K562 (cell line): ENCODE results near the gene RAB13. TPM values are rescaled to one million over a fixed set of nuclear protein-coding genes. Genes with fewer than 3 reads are reported as not detected.

Experiments
- ATAC-seq: fragments of 200-7000 bp; cut with Tn5 transposase; 3 replicates; pipeline ENCODE4 v1.9.1; 2020; ENCODE audit warnings: moderate library complexity
- BruUV-seq: library from RNA; stranded (reverse); fragments of 400-500 nt; replicated peaks from 2 replicates; lab custom pipeline; 2021; lab: Mats Ljungman, UMichigan
- CTCF ChIA-PET: fragments of 300-600 bp; formaldehyde crosslinking; extraction: SDS; loops from one replicate; lab custom pipeline; 2021; ENCODE audit warnings: low intra/inter-chr PET ratio; lab: Yijun Ruan, JAX
- POLR2A ChIA-PET: fragments of 300-600, 350-650 bp; sonication (Branson Sonifier 250); formaldehyde crosslinking; extraction: SDS; loops from one replicate; lab custom pipeline; 2021; ENCODE audit warnings: antibody characterized with exemption, inconsistent platforms; lab: Yijun Ruan, JAX
- DNase-seq, 4 experiments: peaks; one replicate each; pipeline versions ENCODE4 v3.0.0 to v3.0.0-alpha.2; 2011 to 2018; ENCODE audit warnings: low spot score in 3 of 4, mixed read lengths in 3 of 4; ENCODE audit errors: extremely low read depth in 1 of 4
- FAIRE-seq: peaks from 2 replicates; lab custom pipeline; 2011; peaks lifted over from hg19 to GRCh38; lab: Jason Lieb, UNC
- H2AFZ ChIP-seq: 2 replicates; pipeline ENCODE4 v1.6.0; 2011; ENCODE audit warnings: low read depth, low read length, control low read depth, inconsistent platforms
- H3K27ac ChIP-seq: fragments of 200-600 bp; 3 replicates; pipeline ENCODE4 v1.8.0; 2011; ENCODE audit warnings: low read depth, mild to moderate bottlenecking, control low read depth, inconsistent platforms, low read length, moderate library complexity, mixed read lengths; ENCODE audit errors: extremely low read depth
- H3K27me3 ChIP-seq, 2 experiments: fragments of 300-600 bp in 1 of 2; 2 replicates in 1 of 2; 3 replicates in 1 of 2; pipeline versions ENCODE4 v1.6.0 to v1.8.0; 2011; ENCODE audit warnings: inconsistent platforms in 2 of 2, low read length in 2 of 2, mild to moderate bottlenecking in 1 of 2, mixed read lengths in 1 of 2, moderate library complexity in 1 of 2; ENCODE audit not compliant: control insufficient read depth in 2 of 2, insufficient read depth in 2 of 2
- H3K36me3 ChIP-seq: fragments of 300-600 bp; 3 replicates; pipeline ENCODE4 v1.8.0; 2011; ENCODE audit warnings: mild to moderate bottlenecking, low read length, inconsistent platforms; ENCODE audit not compliant: control insufficient read depth, insufficient read depth
- H3K4me1 ChIP-seq, 2 experiments: fragments of 200-600 bp in 1 of 2; replicated peaks in 1 of 2; 2 replicates in 1 of 2; 3 replicates in 1 of 2; pipeline versions ENCODE4 v1.5.1 to v1.8.0; 2011; ENCODE audit warnings: inconsistent platforms in 2 of 2, low read length in 2 of 2, mild to moderate bottlenecking in 1 of 2, mixed read lengths in 1 of 2, moderate library complexity in 1 of 2; ENCODE audit not compliant: control insufficient read depth in 2 of 2, insufficient read depth in 2 of 2
- H3K4me2 ChIP-seq: 2 replicates; pipeline ENCODE4 v1.6.1; 2011; ENCODE audit warnings: low read length, control low read depth, inconsistent platforms, mixed read lengths; ENCODE audit not compliant: insufficient read depth
- H3K4me3 ChIP-seq: fragments of 200-600 bp; sonication (generic), shearing (Covaris generic); 2 replicates; pipeline ENCODE4 v1.5.1; 2016; ENCODE audit warnings: control low read depth, inconsistent platforms
- H3K79me2 ChIP-seq: fragments of 200-600 bp; 3 replicates; pipeline ENCODE4 v1.8.0; 2011; ENCODE audit warnings: low read length, inconsistent platforms; ENCODE audit not compliant: control insufficient read depth, insufficient read depth
- H3K9ac ChIP-seq, 2 experiments: 2 replicates each; pipeline versions ENCODE4 v1.6.0 to v1.6.1; 2011; ENCODE audit warnings: low read depth in 2 of 2, low read length in 2 of 2, control low read depth in 1 of 2, inconsistent platforms in 1 of 2, mild to moderate bottlenecking in 1 of 2, mixed read lengths in 1 of 2; ENCODE audit not compliant: insufficient read depth in 1 of 2
- H3K9me1 ChIP-seq: one replicate; pipeline ENCODE4 v1.6.0; 2011; ENCODE audit warnings: inconsistent platforms, mild to moderate bottlenecking, low read length, moderate library complexity; ENCODE audit not compliant: control insufficient read depth, insufficient read depth
- H3K9me3 ChIP-seq: replicated peaks from 2 replicates; pipeline ENCODE4 v1.5.1; 2011; ENCODE audit warnings: low read depth, low read length, inconsistent platforms; ENCODE audit not compliant: control insufficient read depth, insufficient read depth
- H4K20me1 ChIP-seq: replicated peaks from 2 replicates; pipeline ENCODE4 v1.6.1; 2011; ENCODE audit warnings: low read length, inconsistent platforms, mixed read lengths; ENCODE audit not compliant: control insufficient read depth, insufficient read depth
- ARNT ChIP-seq, 2 experiments: fragments of 450-650 bp; IDR thresholded peaks; 2 replicates each; pipeline ENCODE4 v1.6.1; 2016; ENCODE audit warnings: mild to moderate bottlenecking in 1 of 2
- CBX8 ChIP-seq: fragments of 200-600 bp; sonication (generic); IDR thresholded peaks from 2 replicates; pipeline ENCODE4 v1.6.1; 2012; ENCODE audit warnings: borderline replicate concordance, mixed run types, low read depth, mild to moderate bottlenecking, moderate library complexity, mixed read lengths, low read length, control low read depth, inconsistent platforms; ENCODE audit not compliant: poor library complexity, severe bottlenecking; ENCODE audit errors: extremely low read depth
- DACH1 ChIP-seq: fragments of 450-650 bp; IDR thresholded peaks from 2 replicates; pipeline ENCODE4 v1.6.1; 2018; ENCODE audit not compliant: partially characterized antibody
- FOXJ2 ChIP-seq: fragments of 200-800 bp; sonication (Bioruptor generic); IDR thresholded peaks from 2 replicates; pipeline ENCODE4 v1.6.1; 2016; ENCODE audit warnings: missing genetic modification characterization, missing compliant biosample characterization
- MLLT1 ChIP-seq, 2 experiments: fragments of 450-650 bp; IDR thresholded peaks; 2 replicates each; pipeline ENCODE4 v1.6.1; 2016
- NR2C2 ChIP-seq, 2 experiments: fragments of 200-800 bp in 1 of 2; sonication (Bioruptor generic) in 1 of 2; sonication (generic) in 1 of 2; formaldehyde crosslinking in 1 of 2; IDR thresholded peaks; 2 replicates each; pipeline versions ENCODE4 v1.6.1 to v1.8.0; 2016 to 2022; ENCODE audit warnings: mild to moderate bottlenecking in 1 of 2, missing compliant biosample characterization in 1 of 2, missing genetic modification characterization in 1 of 2, missing genetic modification reagents in 1 of 2
- SMARCA5 ChIP-seq: fragments of 450-650 bp; IDR thresholded peaks from 2 replicates; pipeline ENCODE4 v1.6.1; 2016
- ZNF609 ChIP-seq: sonication (generic); formaldehyde crosslinking; IDR thresholded peaks from 2 replicates; pipeline ENCODE4 v1.8.1; 2023; ENCODE audit warnings: missing genetic modification reagents, mild to moderate bottlenecking, borderline replicate concordance
- WGBS: fragments of 100-300 bp; shearing (Covaris generic); methylation state at CpG from one replicate; pipeline ENCODE4 v1.1.6; 2016; ENCODE audit warnings: low coverage, mixed read lengths; ENCODE audit not compliant: insufficient coverage; ENCODE audit errors: missing lambda C conversion rate; 5-methylcytosine and 5-hydroxymethylcytosine counted together
- in situ Hi-C: fragments of 300-500 bp; cut with MboI; formaldehyde crosslinking; loops from 4 replicates; pipeline ENCODE4 v1.15.0; 2018; ENCODE audit warnings: inconsistent platforms, mixed read lengths
- intact Hi-C: fragments of 100-400 bp; cut with micrococcal nuclease; formaldehyde crosslinking; loops from 2 replicates; pipeline ENCODE4 v1.14.2; 2022
- polyA plus RNA-seq, 8 experiments: library from polyadenylated mRNA; depleted of rRNA in 4 of 8; stranded (reverse) in 5 of 8; unstranded in 3 of 8; fragments of >200 nt; fragmentation: Nextera tagmentation in 2 of 8; fragmentation: Illumina TruSeq in 1 of 8; extraction: Ambion mirVana in 2 of 8; extraction: Trizol in 1 of 8; gene quantifications; 2 replicates each; pipeline versions ENCODE4 v1.2.1 to v1.2.3, GENCODE V29; 2011 to 2014; ENCODE audit warnings: inconsistent platforms in 1 of 8, missing spikeins in 1 of 8
- total RNA-seq, 7 experiments: library from RNA; depleted of rRNA in 6 of 7; stranded (reverse); fragments of >200 nt in 6 of 7; fragmentation: Illumina TruSeq in 2 of 7; extraction: Trizol in 2 of 7; gene quantifications; 2 replicates each; pipeline versions ENCODE4 v1.2.1 to v1.2.3, GENCODE V29; 2011 to 2021; ENCODE audit warnings: low replicate concordance in 1 of 7
- TF ChIP-seq, protein P1 (sequence below): sonication (generic); formaldehyde crosslinking; IDR thresholded peaks from 2 replicates; pipeline ENCODE4 v1.8.0; 2023; ENCODE audit warnings: mild to moderate bottlenecking, missing genetic modification reagents

RAB13 gene
- total and polyA plus RNA-seq, 9 of the 15 experiments (the other 6 are each of a cell fraction or from before 2014, with no cell fraction given), result 22.3 to 100 (median 39.8) TPM

DNA sequence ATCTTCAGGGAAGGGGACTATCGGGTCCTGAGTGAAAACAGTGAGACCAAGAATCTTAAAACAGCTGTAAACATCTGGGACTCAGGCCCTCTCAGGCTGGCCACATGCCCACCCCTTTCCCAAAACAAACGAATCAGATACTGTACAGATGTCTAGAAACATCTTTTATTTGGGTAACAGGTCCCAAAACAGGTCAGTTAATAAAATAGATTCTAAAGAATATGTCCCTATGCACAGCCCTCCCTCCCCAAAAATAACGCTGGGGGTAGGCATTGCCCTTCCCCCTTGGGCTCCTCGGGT lies 27.2 kb downstream of the RAB13 start:
- Histone ChIP-seq H3K4me3 (peak overlapping the region; percentile 94), H3K4me1 (peaks cover 29 to 30% of the 10 kb centered on the region in 2 experiments), H3K9me1 (no peaks in the 10 kb centered on the region), H2AFZ (peak overlapping the region; percentile 64), H3K36me3 (peaks cover 35% of the 10 kb centered on the region; the same call in 2 of the 3 replicates), H3K4me2 (peak overlapping the region; percentile 82), H3K79me2 (peaks cover 65% of the 10 kb centered on the region), H4K20me1 (peaks cover 9% of the 10 kb centered on the region; the same call in 1 of the 2 replicates), H3K27me3 (no peaks in the 10 kb centered on the region), H3K9ac (peak overlapping the region; percentile 45 to 80; a peak in 3 of 4 replicates), H3K27ac (peak overlapping the region; percentile 55)
- WGBS, result 26% methylated on average over 4 of the region's 4 CpGs
- BruUV-seq, result no TSS peak
- in situ Hi-C loops (no loop called here), intact Hi-C loops (no loop called here)
- CTCF ChIA-PET, result no interaction called here
- POLR2A ChIA-PET, result interaction anchor here (0.6 to 4.9 kb wide), 9 partner anchors 8 to 657 kb away, joined by 3 to 39 read pairs (median 8); partner anchors contain the start of genes CREB3L4, DENND4B, GATAD2B and RPS27
- DNase-seq (no peak), ATAC-seq (no peak)
- TF ChIP-seq ZNF609, result no peak
- 0 out of 4 replicates have a peak, but pooled peaks of 1 of the 2 experiments have one; percentile 21 for TF ChIP-seq ARNT (IDR thresholded peaks at IDR 0.05)
- TF ChIP-seq MLLT1 (IDR thresholded peaks at IDR 0.05), result peak in 1 of 2 experiments; percentile 29; a peak in 1 of 4 replicates
- TF ChIP-seq FOXJ2, result peak; percentile 61
- TF ChIP-seq NR2C2 (CRISPR knock-in tag; IDR thresholded peaks at IDR 0.05), result no peak
- 0 out of 2 replicates have a peak, but pooled peaks have one; percentile 61 for TF ChIP-seq NR2C2 (tag; IDR thresholded peaks at IDR 0.05)
- TF ChIP-seq SMARCA5, result no peak
- no peak for TF ChIP-seq CBX8
- peak; percentile 45 for TF ChIP-seq DACH1
- TF ChIP-seq, protein P1, sequence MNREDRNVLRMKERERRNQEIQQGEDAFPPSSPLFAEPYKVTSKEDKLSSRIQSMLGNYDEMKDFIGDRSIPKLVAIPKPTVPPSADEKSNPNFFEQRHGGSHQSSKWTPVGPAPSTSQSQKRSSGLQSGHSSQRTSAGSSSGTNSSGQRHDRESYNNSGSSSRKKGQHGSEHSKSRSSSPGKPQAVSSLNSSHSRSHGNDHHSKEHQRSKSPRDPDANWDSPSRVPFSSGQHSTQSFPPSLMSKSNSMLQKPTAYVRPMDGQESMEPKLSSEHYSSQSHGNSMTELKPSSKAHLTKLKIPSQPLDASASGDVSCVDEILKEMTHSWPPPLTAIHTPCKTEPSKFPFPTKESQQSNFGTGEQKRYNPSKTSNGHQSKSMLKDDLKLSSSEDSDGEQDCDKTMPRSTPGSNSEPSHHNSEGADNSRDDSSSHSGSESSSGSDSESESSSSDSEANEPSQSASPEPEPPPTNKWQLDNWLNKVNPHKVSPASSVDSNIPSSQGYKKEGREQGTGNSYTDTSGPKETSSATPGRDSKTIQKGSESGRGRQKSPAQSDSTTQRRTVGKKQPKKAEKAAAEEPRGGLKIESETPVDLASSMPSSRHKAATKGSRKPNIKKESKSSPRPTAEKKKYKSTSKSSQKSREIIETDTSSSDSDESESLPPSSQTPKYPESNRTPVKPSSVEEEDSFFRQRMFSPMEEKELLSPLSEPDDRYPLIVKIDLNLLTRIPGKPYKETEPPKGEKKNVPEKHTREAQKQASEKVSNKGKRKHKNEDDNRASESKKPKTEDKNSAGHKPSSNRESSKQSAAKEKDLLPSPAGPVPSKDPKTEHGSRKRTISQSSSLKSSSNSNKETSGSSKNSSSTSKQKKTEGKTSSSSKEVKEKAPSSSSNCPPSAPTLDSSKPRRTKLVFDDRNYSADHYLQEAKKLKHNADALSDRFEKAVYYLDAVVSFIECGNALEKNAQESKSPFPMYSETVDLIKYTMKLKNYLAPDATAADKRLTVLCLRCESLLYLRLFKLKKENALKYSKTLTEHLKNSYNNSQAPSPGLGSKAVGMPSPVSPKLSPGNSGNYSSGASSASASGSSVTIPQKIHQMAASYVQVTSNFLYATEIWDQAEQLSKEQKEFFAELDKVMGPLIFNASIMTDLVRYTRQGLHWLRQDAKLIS (CRISPR knock-in tag), result 0 out of 2 replicates have a peak, but pooled peaks have one; percentile 1
- TF ChIP-seq, all 486 proteins: peak for 6
- no peaks in the 10 kb centered on the region for H3K9me3 ChIP-seq
- no peak for FAIRE-seq
